Heart left ventricle (tissue), 16 donors: ENCODE measurements around the gene LRP2BP. TPM values are rescaled to one million over a fixed set of nuclear protein-coding genes. Genes with fewer than 3 reads are reported as not detected.

ENCODE experiments used
- ATAC-seq, 4 donors: fragments of 200-7000 bp; cut with Tn5 transposase; one replicate each; pipeline ENCODE4 v1.9.1; 2020 to 2022; ENCODE audit warnings: moderate library complexity in 4 of 4, mild to moderate bottlenecking in 3 of 4, moderate number of reproducible peaks in 1 of 4
- DNase-seq, 5 donors: peaks; one replicate each; pipeline ENCODE4 v3.0.0-alpha.2; 2020
- H3K27ac ChIP-seq, 12 donors: fragments of 200-600 bp; sonication (generic) in 4 of 12; one replicate each; pipeline versions ENCODE4 v1.5.0 to v1.8.0; 2016 to 2022; ENCODE audit warnings: mild to moderate bottlenecking in 2 of 12
- H3K27me3 ChIP-seq, 9 donors: fragments of 200-600 bp; sonication (generic) in 2 of 9; one replicate each; pipeline versions ENCODE4 v1.5.1 to v1.8.0; 2016 to 2022; ENCODE audit warnings: mild to moderate bottlenecking in 3 of 9
- H3K36me3 ChIP-seq, 9 donors: fragments of 200-600 bp; sonication (generic) in 2 of 9; one replicate each; pipeline versions ENCODE4 v1.5.0 to v1.8.0; 2018 to 2022; ENCODE audit warnings: mild to moderate bottlenecking in 2 of 9
- H3K4me1 ChIP-seq, 12 donors: fragments of 200-600 bp; sonication (generic) in 4 of 12; one replicate each; pipeline versions ENCODE4 v1.5.0 to v1.8.0; 2016 to 2022; ENCODE audit warnings: mild to moderate bottlenecking in 3 of 12
- H3K4me3 ChIP-seq, 12 donors: fragments of 200-600 bp; sonication (generic) in 4 of 12; one replicate each; pipeline versions ENCODE4 v1.5.0 to v1.8.0; 2017 to 2022; ENCODE audit warnings: mild to moderate bottlenecking in 9 of 12, moderate library complexity in 4 of 12
- H3K9me3 ChIP-seq, 12 donors: fragments of 200-600 bp; sonication (generic) in 4 of 12; one replicate each; pipeline versions ENCODE4 v1.5.0 to v1.8.0; 2016 to 2022; ENCODE audit warnings: mild to moderate bottlenecking in 1 of 12
- CTCF ChIP-seq, 12 donors: fragments of 200-600 bp; sonication (generic) in 4 of 12; IDR thresholded peaks; one replicate each; pipeline versions ENCODE4 v1.5.0 to v1.8.0; 2018 to 2022; ENCODE audit warnings: antibody characterized with exemption in 12 of 12, mild to moderate bottlenecking in 5 of 12
- POLR2A ChIP-seq, 2 donors: fragments of 450-650 bp; IDR thresholded peaks; one replicate each; pipeline ENCODE4 v1.6.1; 2017; ENCODE audit warnings: antibody characterized with exemption in 2 of 2, mild to moderate bottlenecking in 2 of 2, moderate library complexity in 2 of 2
- WGBS, 4 donors: extraction: QIAGEN DNeasy Blood & Tissue Kit in 2 of 4; methylation state at CpG; one replicate each; pipeline versions ENCODE4 v1.1.5 to v1.1.7; 2013 to 2018; 5-methylcytosine and 5-hydroxymethylcytosine counted together
- intact Hi-C, 10 donors: fragments of 100-400 bp; cut with DNase I; formaldehyde crosslinking; loops; one replicate each; pipeline versions ENCODE4 v1.11.1 to v1.14.2; 2022
- polyA plus RNA-seq, 2 donors: library from polyadenylated mRNA; stranded (reverse); fragments of 200-250 nt; gene quantifications; one replicate each; pipeline ENCODE4 v1.2.3, GENCODE V29; 2013
- total RNA-seq, 9 donors: library from RNA; depleted of rRNA in 2 of 9; stranded (reverse); fragments of >200 nt in 2 of 9; fragmentation: NEBNext Ultra II Directional in 3 of 9; extraction: Animal tissue kit (Norgen Biotek cat#: 25700) in 3 of 9; gene quantifications; one replicate each; pipeline versions ENCODE4 v1.1.0 to v1.2.4, GENCODE V29; 2016 to 2023
- donor health status: ischemic (EF 13 %, LVEDD 7.1; RV severe dilation, severe dysfunction).
- donor health status: healthy with polysubstance abuse.
- donor health status: DM: no; HTN: yes; CAD: no.
- donor health status: DM: no; HTN: no; CAD: no.
- donor health status: ischemic (EF 25% LVEDD 6.9; RV normal size, moderate dysfunction).
- donor health status: ischemic (EF 25% LVEDD 5.7; RV mildly dilated, moderate dysfunction).
- donor health status: healthy.
- donor health status: DM: yes; HTN: yes; CAD: no.
- donor health status: ischemic (EF 35%, LVEDD 5.7; RV mildly dilated, moderate dysfunction).
- donor health status: nonischemic (EF 11% LVEDD 7.7; RV severe dilation, severe dysfunction).
- donor health status: DM: yes; HTN: yes; CAD: no.
- donor health status: PGD.
- donor health status: ischemic (EF 29% LVEDD 5.4; RV normal size, mild dysfunction).
- donor health status: nonischemic (EF 23%, LVEDD 6.1; RV moderate dilation, normal function).

LRP2BP gene
- total and polyA plus RNA-seq, 11 donors: 0.62 to 3.5 (median 1.3) TPM

GRCh38 chr4:185435466-185435865 is 39.7 kb upstream of the LRP2BP start:
- ATAC-seq (no peak), DNase-seq (no peak)
- no peaks in the 10 kb centered on the region for H3K9me3 ChIP-seq
- intact Hi-C loops: no loop called here
- H3K27ac ChIP-seq: no peak overlapping the region
- H3K36me3 ChIP-seq: no peaks in the 10 kb centered on the region
- H3K4me1 ChIP-seq: no peaks in the 10 kb centered on the region
- no peak overlapping the region for H3K4me3 ChIP-seq
- TF ChIP-seq CTCF (IDR thresholded peaks at IDR 0.05): no peak
- TF ChIP-seq POLR2A (IDR thresholded peaks at IDR 0.05): no peak
- no peaks in the 10 kb centered on the region for H3K27me3 ChIP-seq

GRCh38 chr4:185429660-185430059 is 33.9 kb upstream of the LRP2BP start:
- no peak for DNase-seq
- TF ChIP-seq CTCF (IDR thresholded peaks at IDR 0.05): no peak
- no peak for TF ChIP-seq POLR2A (IDR thresholded peaks at IDR 0.05)

GRCh38 chr4:185426960-185427688 is 31.4 kb upstream of the LRP2BP start:
- no peaks in the 10 kb centered on the region for H3K27me3 ChIP-seq
- H3K4me3 ChIP-seq: no peak overlapping the region
- no peak overlapping the region for H3K27ac ChIP-seq
- H3K36me3 ChIP-seq: peaks cover 0 to 2% (median 0%) of the 10 kb centered on the region in 9 donors
- TF ChIP-seq CTCF (IDR thresholded peaks at IDR 0.05) (no peak), POLR2A (IDR thresholded peaks at IDR 0.05) (no peak)
- WGBS, 4 donors: 90 to 92% (median 92%) methylated on average over 22 of the region's 22 CpGs
- ATAC-seq (no peak), DNase-seq (no peak)
- H3K9me3 ChIP-seq: no peaks in the 10 kb centered on the region
- H3K4me1 ChIP-seq: peaks cover 0 to 32% (median 25%) of the 10 kb centered on the region in 12 donors
- intact Hi-C loops: loop anchor here in 6 of 10 donors (2.0 to 10.0 kb wide), 5 partner anchors 40 to 170 kb away; partner anchors contain the start of gene CCDC110 (in 1 of the 6)

More at GRCh38 chr4:185429660-185430059, 33.9 kb upstream of the LRP2BP start:
- no peaks in the 10 kb centered on the region for H3K27me3 ChIP-seq
- H3K4me1 ChIP-seq: peaks cover 0 to 10% (median 4%) of the 10 kb centered on the region in 12 donors
- H3K27ac ChIP-seq: no peak overlapping the region
- intact Hi-C loops: loop anchor here in 7 of 10 donors (5.0 to 10.0 kb wide), 4 partner anchors 38 to 168 kb away; partner anchors contain the start of gene CCDC110 (in 1 of the 7)
- no peaks in the 10 kb centered on the region for H3K9me3 ChIP-seq
- no peak overlapping the region for H3K4me3 ChIP-seq
- 60 to 79% (median 66%) methylated on average over 5 of the region's 5 CpGs for WGBS, 4 donors
- no peaks in the 10 kb centered on the region for H3K36me3 ChIP-seq
- ATAC-seq: no peak

- Histone ChIP-seq H3K4me1 (peaks cover 0 to 41% (median 28%) of the 10 kb centered on the region in 12 donors), H3K36me3 (peaks cover 0 to 16% (median 11%) of the 10 kb centered on the region in 9 donors), H3K4me3 (peak within 1 kb of the TSS; percentile 73 to 96 (median 80)), H3K9me3 (no peaks in the 10 kb centered on the region), H3K27ac (peak within 1 kb of the TSS; percentile 84 to 99 (median 96)), H3K27me3 (no peaks in the 10 kb centered on the region)
- TF ChIP-seq POLR2A (IDR thresholded peaks at IDR 0.05): peak in 1 of 2 donors; percentile 82
- TF ChIP-seq CTCF (IDR thresholded peaks at IDR 0.05): no peak
- peak; percentile 89 to 94 (median 90) for DNase-seq
- intact Hi-C loops: loop anchor here in 7 of 10 donors (1.0 to 10.0 kb wide), 7 partner anchors 29 to 172 kb away; partner anchors contain the start of genes ANKRD37 (in 4 of the 7) and CCDC110 (in 1 of the 7)
- peak; percentile 96 to 98 (median 97) for ATAC-seq
- WGBS, 4 donors: 0 to 1% (median 0%) methylated on average over 49 to 66 of the region's 66 CpGs
Measured at GRCh38 chr4:185425647-185426352, 30.1 kb upstream of the LRP2BP start, which contains the start of gene UFSP2. Gene UFSP2 (minus strand): TSS chr4:185425964. CDS start chr4:185425868, 96 bp downstream.
